Liver (tissue), 9 donors: ENCODE data around the gene B4GALT6. TPM values are rescaled to one million over a fixed set of nuclear protein-coding genes. Genes with fewer than 3 reads are reported as not detected.

Experiments
- DNase-seq: peaks from one replicate; pipeline ENCODE4 v3.0.0-alpha.2; 2017; ENCODE audit warnings: low spot score
- H3K27ac ChIP-seq, 2 donors: one replicate each; pipeline ENCODE4 v1.7.0; 2013; ENCODE audit warnings: inconsistent platforms in 2 of 2, low read length in 2 of 2, control low read depth in 1 of 2, low read depth in 1 of 2, mild to moderate bottlenecking in 1 of 2
- H3K27me3 ChIP-seq, 4 donors: one replicate each; pipeline versions ENCODE4 v1.6.1 to v1.7.0; 2013; ENCODE audit warnings: low read length in 3 of 4, inconsistent platforms in 1 of 4, mild to moderate bottlenecking in 1 of 4, moderate library complexity in 1 of 4; ENCODE audit not compliant: control insufficient read depth in 4 of 4, insufficient read depth in 4 of 4
- H3K36me3 ChIP-seq, 4 donors: one replicate each; pipeline versions ENCODE4 v1.6.1 to v1.7.0; 2013; ENCODE audit warnings: low read length in 3 of 4, mild to moderate bottlenecking in 3 of 4, low read depth in 1 of 4, moderate library complexity in 1 of 4; ENCODE audit not compliant: control insufficient read depth in 4 of 4, insufficient read depth in 3 of 4
- H3K4me1 ChIP-seq, 4 donors: one replicate each; pipeline versions ENCODE4 v1.6.1 to v1.7.0; 2013; ENCODE audit warnings: low read length in 3 of 4, mild to moderate bottlenecking in 3 of 4, moderate library complexity in 1 of 4; ENCODE audit not compliant: control insufficient read depth in 4 of 4, insufficient read depth in 4 of 4
- H3K4me3 ChIP-seq, 3 donors: one replicate each; pipeline versions ENCODE4 v1.6.1 to v1.7.0; 2013; ENCODE audit warnings: low read length in 3 of 3, control low read depth in 1 of 3, low read depth in 1 of 3, mild to moderate bottlenecking in 1 of 3
- H3K9ac ChIP-seq, 2 donors: one replicate each; pipeline ENCODE4 v1.7.0; 2013; ENCODE audit warnings: low read length in 2 of 2, mild to moderate bottlenecking in 2 of 2, moderate library complexity in 2 of 2, control low read depth in 1 of 2, low read depth in 1 of 2
- H3K9me3 ChIP-seq, 4 donors: one replicate each; pipeline versions ENCODE4 v1.6.1 to v1.7.0; 2013; ENCODE audit warnings: low read length in 3 of 4; ENCODE audit not compliant: control insufficient read depth in 4 of 4
- ATF3 ChIP-seq: IDR thresholded peaks from 2 replicates; pipeline ENCODE4 v1.6.1; 2016; ENCODE audit warnings: antibody characterized with exemption
- EGR1 ChIP-seq, 2 donors: IDR thresholded peaks; 2 replicates each; pipeline ENCODE4 v1.6.1; 2016 to 2018; ENCODE audit warnings: antibody characterized with exemption in 2 of 2, low read depth in 2 of 2
- FOXA1 ChIP-seq: IDR thresholded peaks from 2 replicates; pipeline ENCODE4 v1.6.1; 2016; ENCODE audit warnings: antibody characterized with exemption
- FOXA2 ChIP-seq: IDR thresholded peaks from 2 replicates; pipeline ENCODE4 v1.6.1; 2016; ENCODE audit warnings: antibody characterized with exemption
- GABPA ChIP-seq, 2 donors: IDR thresholded peaks in 1 of 2; conservative IDR thresholded peaks in 1 of 2; 2 replicates each; pipeline ENCODE4 v1.6.1; 2016; ENCODE audit warnings: antibody characterized with exemption in 2 of 2, mild to moderate bottlenecking in 1 of 2, moderate library complexity in 1 of 2
- HNF4A ChIP-seq, 2 donors: conservative IDR thresholded peaks; 2 replicates each; pipeline ENCODE4 v1.6.1; 2016; ENCODE audit warnings: antibody characterized with exemption in 2 of 2, mild to moderate bottlenecking in 2 of 2
- HNF4G ChIP-seq: IDR thresholded peaks from 2 replicates; pipeline ENCODE4 v1.6.1; 2016; ENCODE audit warnings: antibody characterized with exemption
- JUND ChIP-seq, 2 donors: IDR thresholded peaks; 2 replicates each; pipeline ENCODE4 v1.6.1; 2016; ENCODE audit warnings: antibody characterized with exemption in 2 of 2
- NR2F2 ChIP-seq: IDR thresholded peaks from 2 replicates; pipeline ENCODE4 v1.6.1; 2016; ENCODE audit warnings: antibody characterized with exemption
- RAD21 ChIP-seq, 2 donors: IDR thresholded peaks; 2 replicates each; pipeline ENCODE4 v1.6.1; 2016; ENCODE audit warnings: antibody characterized with exemption in 2 of 2, mild to moderate bottlenecking in 2 of 2
- RXRA ChIP-seq, 2 donors: IDR thresholded peaks; 2 replicates each; pipeline ENCODE4 v1.6.1; 2017 to 2018; ENCODE audit warnings: antibody characterized with exemption in 2 of 2, mild to moderate bottlenecking in 1 of 2
- SP1 ChIP-seq: IDR thresholded peaks from 2 replicates; pipeline ENCODE4 v1.6.1; 2018; ENCODE audit warnings: antibody characterized with exemption, mild to moderate bottlenecking
- TAF1 ChIP-seq: conservative IDR thresholded peaks from 2 replicates; pipeline ENCODE4 v1.6.1; 2016; ENCODE audit warnings: antibody characterized with exemption, mild to moderate bottlenecking
- YY1 ChIP-seq: IDR thresholded peaks from 2 replicates; pipeline ENCODE4 v1.6.1; 2016; ENCODE audit warnings: antibody characterized with exemption, mild to moderate bottlenecking
- ZBTB33 ChIP-seq: IDR thresholded peaks from 2 replicates; pipeline ENCODE4 v1.6.1; 2016; ENCODE audit warnings: antibody characterized with exemption
- WGBS: extraction: QIAGEN DNeasy Blood & Tissue Kit; methylation state at CpG from one replicate; pipeline ENCODE4 v1.1.7; 2013; 5-methylcytosine and 5-hydroxymethylcytosine counted together
- polyA plus RNA-seq, 2 donors: library from polyadenylated mRNA; stranded (reverse) in 1 of 2; unstranded in 1 of 2; fragments of 200-250 nt in 1 of 2; fragments of >200 nt in 1 of 2; fragmentation: Nextera tagmentation in 1 of 2; extraction: Ambion mirVana in 1 of 2; gene quantifications; one replicate each; pipeline versions ENCODE4 v1.2.1 to v1.2.3, GENCODE V29; 2013 to 2015
- total RNA-seq, 2 donors: library from RNA; depleted of rRNA; stranded (reverse); fragments of >200 nt; gene quantifications; one replicate each; pipeline ENCODE4 v1.2.3, GENCODE V29; 2014
- TF ChIP-seq, protein P1 (sequence below): IDR thresholded peaks from 2 replicates; pipeline ENCODE4 v1.6.1; 2016; ENCODE audit warnings: antibody characterized with exemption
- TF ChIP-seq, protein P2 (sequence below): IDR thresholded peaks from 2 replicates; pipeline ENCODE4 v1.6.1; 2016; ENCODE audit warnings: antibody characterized with exemption, mild to moderate bottlenecking
- TF ChIP-seq, protein P3 (sequence below): fragments of 150-350 bp; IDR thresholded peaks from 2 replicates; pipeline ENCODE4 v1.5.1; 2017; ENCODE audit warnings: improper control_type of control experiment, low read depth, low read length; ENCODE audit not compliant: missing input control
- donor health status: healthy.
- donor health status: healthy.
- donor health status: healthy.
- donor health status: healthy.
- donor health status: healthy.

B4GALT6 gene
- total and polyA plus RNA-seq, 4 donors: 0.48 to 4.2 (median 0.61) TPM

GRCh38 chr18:31669541-31669940, 14.8 kb downstream of the B4GALT6 start:
- no peak overlapping the region for H3K27ac ChIP-seq
- no peak overlapping the region for H3K9ac ChIP-seq
- no peak for DNase-seq
- no peaks in the 10 kb centered on the region for H3K9me3 ChIP-seq
- no peak for TF ChIP-seq HNF4A (conservative IDR thresholded peaks at IDR 0.05)
- no peak for TF ChIP-seq GABPA (IDR thresholded peaks at IDR 0.05 in 1 of 2, conservative IDR thresholded peaks at IDR 0.05 in 1 of 2)
- no peak for TF ChIP-seq SP1
- no peak for TF ChIP-seq TAF1
- TF ChIP-seq YY1: no peak
- TF ChIP-seq RAD21 (IDR thresholded peaks at IDR 0.05): no peak
- TF ChIP-seq, protein P1, sequence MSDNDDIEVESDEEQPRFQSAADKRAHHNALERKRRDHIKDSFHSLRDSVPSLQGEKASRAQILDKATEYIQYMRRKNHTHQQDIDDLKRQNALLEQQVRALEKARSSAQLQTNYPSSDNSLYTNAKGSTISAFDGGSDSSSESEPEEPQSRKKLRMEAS: no peak
- TF ChIP-seq, protein P2, sequence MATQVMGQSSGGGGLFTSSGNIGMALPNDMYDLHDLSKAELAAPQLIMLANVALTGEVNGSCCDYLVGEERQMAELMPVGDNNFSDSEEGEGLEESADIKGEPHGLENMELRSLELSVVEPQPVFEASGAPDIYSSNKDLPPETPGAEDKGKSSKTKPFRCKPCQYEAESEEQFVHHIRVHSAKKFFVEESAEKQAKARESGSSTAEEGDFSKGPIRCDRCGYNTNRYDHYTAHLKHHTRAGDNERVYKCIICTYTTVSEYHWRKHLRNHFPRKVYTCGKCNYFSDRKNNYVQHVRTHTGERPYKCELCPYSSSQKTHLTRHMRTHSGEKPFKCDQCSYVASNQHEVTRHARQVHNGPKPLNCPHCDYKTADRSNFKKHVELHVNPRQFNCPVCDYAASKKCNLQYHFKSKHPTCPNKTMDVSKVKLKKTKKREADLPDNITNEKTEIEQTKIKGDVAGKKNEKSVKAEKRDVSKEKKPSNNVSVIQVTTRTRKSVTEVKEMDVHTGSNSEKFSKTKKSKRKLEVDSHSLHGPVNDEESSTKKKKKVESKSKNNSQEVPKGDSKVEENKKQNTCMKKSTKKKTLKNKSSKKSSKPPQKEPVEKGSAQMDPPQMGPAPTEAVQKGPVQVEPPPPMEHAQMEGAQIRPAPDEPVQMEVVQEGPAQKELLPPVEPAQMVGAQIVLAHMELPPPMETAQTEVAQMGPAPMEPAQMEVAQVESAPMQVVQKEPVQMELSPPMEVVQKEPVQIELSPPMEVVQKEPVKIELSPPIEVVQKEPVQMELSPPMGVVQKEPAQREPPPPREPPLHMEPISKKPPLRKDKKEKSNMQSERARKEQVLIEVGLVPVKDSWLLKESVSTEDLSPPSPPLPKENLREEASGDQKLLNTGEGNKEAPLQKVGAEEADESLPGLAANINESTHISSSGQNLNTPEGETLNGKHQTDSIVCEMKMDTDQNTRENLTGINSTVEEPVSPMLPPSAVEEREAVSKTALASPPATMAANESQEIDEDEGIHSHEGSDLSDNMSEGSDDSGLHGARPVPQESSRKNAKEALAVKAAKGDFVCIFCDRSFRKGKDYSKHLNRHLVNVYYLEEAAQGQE: no peak
- TF ChIP-seq ZBTB33: no peak
- TF ChIP-seq EGR1 (IDR thresholded peaks at IDR 0.05; ENCODE audit: low read depth in 2 of 2): no peak
- no peak for TF ChIP-seq FOXA1
- no peak for TF ChIP-seq HNF4G
- no peak for TF ChIP-seq FOXA2
- no peak for TF ChIP-seq RXRA (IDR thresholded peaks at IDR 0.05)
- TF ChIP-seq JUND (IDR thresholded peaks at IDR 0.05): no peak
- TF ChIP-seq, protein P3, sequence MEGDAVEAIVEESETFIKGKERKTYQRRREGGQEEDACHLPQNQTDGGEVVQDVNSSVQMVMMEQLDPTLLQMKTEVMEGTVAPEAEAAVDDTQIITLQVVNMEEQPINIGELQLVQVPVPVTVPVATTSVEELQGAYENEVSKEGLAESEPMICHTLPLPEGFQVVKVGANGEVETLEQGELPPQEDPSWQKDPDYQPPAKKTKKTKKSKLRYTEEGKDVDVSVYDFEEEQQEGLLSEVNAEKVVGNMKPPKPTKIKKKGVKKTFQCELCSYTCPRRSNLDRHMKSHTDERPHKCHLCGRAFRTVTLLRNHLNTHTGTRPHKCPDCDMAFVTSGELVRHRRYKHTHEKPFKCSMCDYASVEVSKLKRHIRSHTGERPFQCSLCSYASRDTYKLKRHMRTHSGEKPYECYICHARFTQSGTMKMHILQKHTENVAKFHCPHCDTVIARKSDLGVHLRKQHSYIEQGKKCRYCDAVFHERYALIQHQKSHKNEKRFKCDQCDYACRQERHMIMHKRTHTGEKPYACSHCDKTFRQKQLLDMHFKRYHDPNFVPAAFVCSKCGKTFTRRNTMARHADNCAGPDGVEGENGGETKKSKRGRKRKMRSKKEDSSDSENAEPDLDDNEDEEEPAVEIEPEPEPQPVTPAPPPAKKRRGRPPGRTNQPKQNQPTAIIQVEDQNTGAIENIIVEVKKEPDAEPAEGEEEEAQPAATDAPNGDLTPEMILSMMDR: no peak
- no peak for TF ChIP-seq ATF3
- TF ChIP-seq NR2F2: no peak
- H3K4me3 ChIP-seq: no peak overlapping the region
- 93% methylated on average over 2 of the region's 2 CpGs for WGBS
- no peaks in the 10 kb centered on the region for H3K36me3 ChIP-seq
- no peaks in the 10 kb centered on the region for H3K4me1 ChIP-seq
- no peaks in the 10 kb centered on the region for H3K27me3 ChIP-seq
